Stimulated activated CD8-positive, alpha-beta memory T cell treated with anti-CD3 and anti-CD28 coated beads, Interleukin-12 subunit alpha, Interleukin-12 subunit beta, amount 100 ng/mL, for 24 hours (primary cell): ENCODE data around the gene GBA2.
A peak's percentile ranks its signal among the peaks of the same experiment; 100 is the strongest.

Source experiments
- DNase-seq: peaks from one replicate; pipeline ENCODE4 v3.0.0-alpha.2; 2020; ENCODE audit errors: extremely low read depth

The GBA2 gene

DNA sequence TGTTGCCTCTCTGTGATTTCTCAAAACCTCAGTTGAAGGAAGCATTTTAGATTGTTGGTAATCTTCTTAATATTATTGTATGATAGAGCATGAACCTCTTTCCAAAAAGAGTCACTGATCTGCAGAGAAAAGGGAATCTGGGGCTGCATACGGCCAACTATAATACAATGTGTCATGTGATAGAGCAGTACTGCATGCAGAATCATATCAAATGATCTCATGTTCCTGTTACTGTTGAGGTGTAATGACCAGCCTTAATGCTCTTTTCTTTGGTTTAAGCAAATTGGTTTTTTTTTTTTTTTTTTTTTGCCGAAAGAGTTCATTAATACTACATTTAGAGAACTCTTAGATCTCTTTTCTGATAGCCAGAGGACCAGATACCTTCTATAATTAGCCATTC, 18.0 kb upstream of the GBA2 start:
- DNase-seq = no peak

DNA sequence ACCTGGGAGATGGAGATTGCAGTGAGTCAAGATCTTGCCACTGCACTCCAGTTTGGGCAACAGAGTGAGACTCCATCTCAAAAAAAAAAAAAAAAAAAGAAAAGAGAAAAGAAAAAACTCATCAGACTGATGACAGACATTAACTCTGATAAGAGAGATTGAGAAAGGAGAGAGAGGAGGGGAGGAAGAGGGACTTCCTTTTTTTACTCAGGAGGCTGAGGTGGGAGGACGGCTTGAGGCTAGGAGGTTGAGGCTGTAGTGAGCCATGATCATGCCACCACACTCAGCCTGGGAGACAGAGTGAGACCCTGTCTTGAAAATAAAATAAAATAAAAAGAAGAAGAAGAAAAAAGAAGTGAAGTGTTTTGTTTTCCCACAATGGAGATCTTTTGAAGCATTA, 14.8 kb upstream of the GBA2 start:
- no peak for DNase-seq

- DNase-seq = no peak
Observed at GRCh38 chr9:35763181-35763580, 14.2 kb upstream of the GBA2 start.

- DNase-seq = no peak
Observed at GRCh38 chr9:35760651-35761050, 11.6 kb upstream of the GBA2 start.

DNA sequence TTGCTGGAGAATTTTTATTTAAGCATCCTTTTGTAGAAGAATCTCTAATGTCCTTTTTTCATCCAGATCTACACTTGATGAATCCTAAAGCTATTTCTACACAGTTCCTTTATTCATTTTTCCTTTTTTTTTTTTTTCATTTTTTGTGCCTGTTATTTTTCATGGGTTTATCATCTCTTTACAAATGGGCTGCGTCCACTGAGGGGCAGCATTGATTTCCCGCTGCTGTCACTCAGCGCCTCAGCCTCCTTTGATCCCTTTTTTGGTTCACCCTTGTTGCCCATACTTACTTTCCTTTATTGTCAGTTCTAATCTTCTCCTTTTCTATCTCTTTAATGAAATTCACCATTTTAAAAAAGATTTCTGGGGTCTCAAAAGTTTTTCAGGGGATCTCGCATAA, 10.8 kb upstream of the GBA2 start:
- DNase-seq = no peak

DNA sequence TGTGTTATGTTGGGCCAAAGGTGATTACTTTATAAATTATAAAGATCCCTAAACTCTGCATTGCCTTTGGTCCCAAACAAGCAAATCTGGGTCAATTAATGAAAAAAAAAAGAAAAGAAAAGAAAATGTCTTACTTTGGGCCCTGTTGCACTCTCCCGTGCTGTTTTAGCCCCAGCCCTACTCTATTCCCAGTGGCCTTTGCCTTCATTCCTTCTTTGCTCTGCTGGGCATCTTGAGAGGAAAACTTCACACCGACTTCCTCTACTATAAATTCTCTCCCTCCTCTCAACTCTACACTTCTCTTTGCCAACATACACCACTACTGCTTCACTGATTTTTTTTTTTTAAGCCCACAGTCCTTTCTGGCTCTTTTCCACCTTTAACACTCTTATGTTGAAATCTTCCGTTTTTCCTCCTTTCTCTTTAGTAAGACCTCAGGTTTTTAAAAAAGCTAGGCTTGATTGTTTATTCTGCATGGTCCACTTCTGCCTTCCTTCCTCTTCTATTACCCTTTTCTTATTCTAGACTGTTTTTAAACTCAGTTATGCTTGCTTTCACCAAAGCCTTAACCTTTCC, 9.5 kb upstream of the GBA2 start:
- no peak for DNase-seq

DNA sequence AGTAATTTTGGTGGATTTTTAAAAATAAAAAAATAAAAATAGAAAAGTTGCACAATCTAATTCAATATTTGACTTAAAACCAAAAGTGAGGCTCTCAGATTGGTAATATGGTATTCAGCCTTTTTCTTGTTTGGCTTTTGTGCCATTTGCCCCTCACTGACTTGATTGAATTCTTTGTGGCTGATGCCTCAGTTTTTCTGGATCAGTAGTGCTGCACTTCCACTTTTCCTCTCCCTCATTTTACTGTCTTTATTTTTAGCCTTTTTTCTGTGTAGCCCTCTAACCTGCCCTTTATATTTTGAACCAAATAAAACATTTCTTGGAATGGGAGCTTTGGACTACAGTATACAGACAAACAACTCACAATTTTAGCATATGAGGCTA, 8.9 kb upstream of the GBA2 start:
- no peak for DNase-seq

DNA sequence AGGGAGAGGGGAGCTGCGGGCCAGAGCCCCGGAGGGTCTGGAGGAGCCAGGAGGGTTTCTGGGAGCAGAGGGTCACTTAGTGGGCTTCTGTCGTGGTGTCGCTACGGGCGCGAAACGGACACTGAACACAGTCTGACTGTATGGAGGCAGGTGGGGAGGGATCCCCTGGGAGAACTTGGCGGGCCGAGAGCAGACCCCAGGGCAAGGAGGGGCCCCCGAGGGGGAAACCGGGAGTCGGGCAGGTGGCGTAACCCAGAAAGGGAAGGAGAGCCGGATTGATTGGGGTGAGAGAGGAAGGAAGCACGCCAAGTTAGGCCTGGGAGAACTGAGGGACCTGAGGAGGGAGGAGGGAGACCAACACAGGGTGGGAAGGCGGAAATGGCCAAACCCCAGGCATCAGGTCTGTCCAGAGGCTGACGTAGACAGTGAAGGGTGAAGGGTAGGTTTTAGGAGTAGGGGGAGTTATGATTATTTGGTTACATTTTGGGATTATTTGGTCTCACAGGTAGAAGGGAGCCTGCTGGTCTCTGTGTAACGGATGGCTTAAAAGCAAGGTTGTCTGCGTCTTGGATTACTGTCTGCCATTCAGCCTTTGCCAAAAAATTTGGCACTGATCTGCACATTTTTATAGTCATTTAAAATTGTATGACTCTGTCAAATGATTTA, 8.3 kb upstream of the GBA2 start:
- DNase-seq = no peak

- DNase-seq = peak; percentile 61
Observed at GRCh38 chr9:35756275-35757225, 7.5 kb upstream of the GBA2 start.

DNA sequence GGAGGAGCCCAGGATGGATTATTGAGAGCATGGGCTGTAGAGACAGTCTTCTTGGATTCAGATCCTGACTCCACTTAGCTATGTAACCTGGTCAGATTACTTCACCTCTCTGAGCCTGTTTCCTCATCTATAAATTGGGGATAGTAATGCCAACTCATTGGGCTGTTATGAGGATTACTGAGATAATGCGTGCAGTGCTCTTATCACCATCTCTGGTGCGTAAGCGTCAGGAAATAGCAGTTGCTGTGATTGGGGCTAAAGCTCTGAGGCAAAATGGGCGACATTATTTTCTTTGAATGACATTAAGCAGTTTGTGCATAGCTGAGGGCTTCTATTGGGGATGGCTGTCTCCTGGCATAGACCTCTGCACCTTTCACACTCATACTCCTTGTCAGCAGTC, 6.0 kb upstream of the GBA2 start:
- no peak for DNase-seq

DNA sequence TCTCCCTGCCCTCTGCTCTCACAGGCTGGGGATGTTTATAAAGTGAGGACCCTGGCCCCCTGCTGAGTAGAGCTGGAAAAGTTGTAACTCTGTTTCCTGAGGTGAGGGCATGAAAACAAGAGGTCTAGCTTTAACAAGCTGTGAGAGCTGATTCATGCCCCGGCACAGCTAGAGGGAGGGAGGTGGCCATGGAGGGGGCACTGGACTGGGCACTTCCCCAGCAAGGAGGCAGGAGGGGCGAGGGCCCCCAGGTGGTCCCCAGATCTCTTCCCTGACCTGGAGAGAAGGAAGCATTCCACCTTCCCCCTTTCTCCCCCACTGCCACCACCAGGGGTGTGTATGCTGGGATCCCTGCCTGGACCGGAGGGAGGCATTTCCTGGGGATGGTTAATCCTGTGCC, 5.2 kb upstream of the GBA2 start, which contains the start of gene MSMP:
TSS of gene MSMP (minus strand) at position 13 of the 400 bp plus-strand sequence. CDS start 147 bp downstream, outside the sequence.
- DNase-seq = no peak

GRCh38 chr9:35753466-35753865, 4.4 kb upstream of the GBA2 start:
- no peak for DNase-seq

DNA sequence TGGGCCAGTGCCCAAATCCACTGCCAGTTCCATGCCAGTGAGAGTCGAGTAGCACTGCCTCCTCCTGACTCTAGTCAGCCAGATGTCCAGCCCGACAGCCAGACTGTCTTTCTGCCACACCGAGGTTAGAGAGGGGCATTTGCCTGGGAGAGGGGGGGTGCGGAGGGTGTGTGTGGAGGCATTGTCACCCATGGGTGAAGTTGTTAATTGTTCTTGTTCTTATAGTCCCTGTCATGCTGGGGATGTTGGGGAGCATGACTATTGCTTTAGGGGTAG, 1.2 kb upstream of the GBA2 start:
- DNase-seq = no peak

GRCh38 chr9:35749515-35750255, 657 bp upstream of the GBA2 start:
- DNase-seq = no peak

DNA sequence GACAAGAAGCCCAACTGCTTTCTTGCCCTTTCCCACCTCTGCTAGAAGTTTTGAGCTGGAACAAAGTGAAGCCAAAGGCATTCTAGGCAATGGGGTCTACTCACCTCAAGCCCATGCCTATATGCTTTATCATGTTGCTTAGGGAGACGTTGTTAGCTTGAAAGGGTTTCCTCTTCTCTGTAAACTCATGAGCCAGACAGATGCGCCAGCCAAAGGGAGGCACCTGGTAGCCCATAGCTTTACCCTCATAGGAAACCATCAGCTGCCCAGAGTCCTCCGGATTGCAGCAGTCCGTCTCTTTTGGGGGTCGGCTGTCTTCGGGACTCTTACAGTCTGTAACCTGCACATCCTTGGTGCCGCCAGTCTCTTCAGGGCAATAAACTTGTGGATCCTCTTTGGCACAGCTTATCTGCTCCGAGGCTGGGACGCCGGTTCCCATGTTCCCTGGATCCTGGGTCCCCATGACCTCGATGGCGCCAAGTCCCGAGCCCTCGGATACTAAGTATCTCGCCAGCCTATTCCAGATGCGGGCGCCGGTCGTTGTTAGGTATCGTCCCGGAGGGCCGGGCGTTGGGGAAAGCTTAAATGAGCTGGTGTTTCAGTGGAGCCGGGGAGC, 678 bp downstream of the GBA2 start:
- no peak for DNase-seq

GRCh38 chr9:35746583-35746982, 2.4 kb downstream of the GBA2 start:
- DNase-seq = no peak

- no peak for DNase-seq
Observed at GRCh38 chr9:35745569-35745968, 3.5 kb downstream of the GBA2 start.

DNA sequence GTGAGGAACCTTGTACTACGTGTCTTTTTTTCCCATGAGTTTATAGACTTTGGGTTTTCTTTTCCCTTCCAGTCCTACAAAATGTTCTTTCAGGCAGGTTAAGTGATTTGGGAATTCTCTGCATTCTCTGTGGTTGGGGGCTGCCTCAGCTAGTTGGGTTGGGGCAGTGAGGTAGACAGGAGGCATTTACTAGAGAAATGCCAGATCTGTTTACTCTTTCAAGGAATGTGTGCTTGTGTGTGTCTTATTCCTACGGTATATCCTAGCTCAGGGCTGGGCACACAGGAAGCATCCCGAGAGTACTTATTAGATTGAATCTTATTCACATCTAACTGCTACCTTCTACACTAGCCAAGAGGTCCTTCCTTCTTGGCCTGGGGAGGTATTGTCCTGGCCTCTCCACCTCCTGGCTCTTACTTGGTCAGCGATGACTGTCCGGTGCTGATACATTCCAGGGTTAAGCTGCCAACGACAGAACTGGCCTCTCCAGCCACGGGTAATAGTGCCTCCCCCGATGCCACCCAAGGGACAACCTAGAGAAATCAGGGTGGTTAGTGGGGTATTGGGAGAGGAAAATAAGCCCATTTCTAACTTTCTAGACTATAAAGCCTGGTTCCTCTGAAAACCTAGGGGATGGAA, 5.0 kb downstream of the GBA2 start:
- no peak for DNase-seq

- DNase-seq = no peak
Observed at GRCh38 chr9:35743452-35743851, 5.6 kb downstream of the GBA2 start.

GRCh38 chr9:35741740-35742139, 7.3 kb downstream of the GBA2 start:
- DNase-seq = no peak

DNA sequence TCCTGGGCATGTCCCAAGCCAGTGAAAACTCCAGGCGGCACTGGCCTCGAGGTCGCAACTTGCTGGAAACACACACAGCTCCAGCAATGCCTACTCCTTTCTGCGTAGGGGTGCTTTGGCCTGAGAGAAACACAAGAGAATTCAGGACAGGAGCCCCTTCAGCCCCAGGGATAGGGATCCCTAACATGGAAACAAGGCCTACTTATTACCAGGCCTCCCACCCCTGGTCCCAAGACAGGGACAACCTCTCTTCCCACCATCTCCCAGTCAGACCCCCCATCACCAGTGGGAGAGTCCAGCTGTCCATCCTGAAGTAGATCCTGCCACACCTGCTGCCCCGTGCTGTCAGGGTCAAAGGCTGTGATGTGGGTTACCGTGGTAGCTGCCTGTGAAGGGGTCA, 8.8 kb downstream of the GBA2 start:
- DNase-seq = no peak
